Activated CD4-positive, CD25-positive, alpha-beta regulatory T cell (primary cell): Measurements from ENCODE around the gene BBX.
"Not testable (repeated sequence)": the region's sequence is repeated elsewhere in the genome, so short reads cannot be mapped to it uniquely, and the experiment has no call there.

Experiments used
- DNase-seq, 4 experiments: peaks; one replicate each; lab custom pipeline; 2025; lab: John Stamatoyannopoulos, UW

Gene BBX

DNA sequence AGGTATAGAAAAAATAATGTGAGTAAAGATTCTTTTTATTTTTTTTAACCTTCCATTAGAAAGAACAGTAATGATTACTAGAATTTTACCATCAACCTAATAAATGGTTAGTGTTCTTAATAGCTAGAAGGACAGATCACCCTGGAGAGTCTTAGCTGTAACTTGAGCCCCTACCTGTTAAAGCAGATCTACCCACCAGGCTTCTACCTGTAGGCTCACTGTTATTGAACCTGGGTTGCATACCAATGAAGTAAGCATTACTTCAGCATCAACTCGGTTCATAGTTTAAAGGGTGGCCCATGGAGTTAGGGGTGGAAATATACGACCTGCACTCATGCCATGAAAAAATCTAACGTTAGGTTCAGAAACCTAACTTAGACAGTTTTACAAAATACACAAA lies 280.4 kb downstream of the BBX start:
- DNase-seq: no peak

DNA sequence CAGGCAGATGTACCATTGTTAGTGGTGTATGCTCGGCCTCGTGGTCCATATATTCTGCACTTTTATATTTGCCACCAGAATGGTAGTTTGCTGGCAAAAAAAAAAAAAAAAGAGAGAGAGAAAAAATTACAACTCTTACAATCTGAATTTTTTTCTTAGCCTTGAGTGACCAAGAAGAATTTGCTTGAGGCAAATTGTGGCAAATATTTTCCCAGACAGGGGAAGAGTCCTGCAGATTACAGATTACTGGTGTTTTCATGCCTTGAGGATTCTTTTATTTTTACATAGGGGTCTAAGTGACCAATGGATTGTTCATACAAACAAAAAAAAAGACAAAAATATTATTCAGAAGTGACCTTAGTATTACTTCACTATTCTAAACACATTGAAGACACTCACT lies 283.3 kb downstream of the BBX start:
- no peak for DNase-seq

GRCh38 chr3:107806536-107806935 lies 283.8 kb downstream of the BBX start:
- DNase-seq: no peak

DNA sequence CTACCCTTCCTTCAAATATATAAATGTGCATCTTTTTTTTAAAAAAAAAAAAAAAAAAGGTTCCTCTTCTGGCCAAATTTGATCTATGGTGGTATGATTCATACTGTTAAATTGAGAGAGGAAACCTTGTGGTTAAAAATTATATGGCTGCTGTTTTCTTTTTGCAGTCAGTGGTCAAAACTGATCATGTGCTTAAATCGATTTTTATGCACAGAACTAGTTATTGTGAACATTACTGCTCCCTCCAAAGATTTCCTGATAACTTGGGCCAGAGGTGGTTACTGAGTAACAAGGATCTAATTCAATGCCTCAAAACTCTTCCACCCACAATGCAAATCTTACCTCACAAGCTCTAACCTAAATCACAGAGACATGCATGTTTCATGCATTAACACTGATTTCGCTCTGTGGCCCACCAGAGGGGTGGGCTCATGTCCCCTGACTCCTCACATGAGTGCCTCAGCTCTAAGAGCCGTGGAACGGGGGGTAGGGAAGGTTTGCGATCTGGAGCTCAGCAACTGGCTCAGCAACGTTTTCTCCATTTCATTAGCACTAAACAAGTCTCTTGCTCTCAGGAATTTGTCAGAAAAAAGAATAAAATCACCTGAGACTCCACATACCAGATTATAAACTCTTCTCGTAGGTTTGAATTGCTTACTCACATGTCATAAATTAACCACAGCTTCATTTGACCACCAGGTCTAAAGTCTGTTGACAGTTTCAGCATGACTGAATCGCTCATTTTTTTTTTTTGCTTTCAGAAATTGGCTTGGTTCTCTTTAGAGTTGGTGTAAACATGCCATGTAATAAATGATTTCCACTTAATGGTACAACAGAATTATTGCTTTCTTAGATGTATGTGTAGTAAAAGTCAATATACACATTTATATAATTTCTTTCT lies 287.7 kb downstream of the BBX start:
- DNase-seq: no peak

DNA sequence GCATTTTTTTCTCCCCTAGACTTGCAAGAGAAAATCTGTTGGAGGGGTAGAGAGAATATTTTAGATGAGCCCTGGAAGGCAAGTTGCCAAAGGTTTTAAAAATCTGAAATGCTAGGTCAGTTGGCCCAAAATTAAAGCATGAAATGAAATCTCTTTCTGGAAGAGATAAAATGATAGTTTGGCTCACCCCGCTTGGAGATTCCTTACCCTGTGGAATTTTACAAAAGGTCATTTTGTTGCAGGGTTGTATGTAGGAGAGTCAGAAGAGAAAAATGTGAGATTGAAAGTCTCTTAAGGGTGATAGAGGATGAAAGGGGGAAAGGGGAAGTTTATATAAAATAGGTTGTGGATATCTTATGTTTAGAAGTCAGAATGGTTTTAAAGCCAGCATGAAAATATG lies 290.3 kb downstream of the BBX start:
- DNase-seq: no peak

GRCh38 chr3:107816107-107816506 lies 293.3 kb downstream of the BBX start:
- no peak for DNase-seq

DNA sequence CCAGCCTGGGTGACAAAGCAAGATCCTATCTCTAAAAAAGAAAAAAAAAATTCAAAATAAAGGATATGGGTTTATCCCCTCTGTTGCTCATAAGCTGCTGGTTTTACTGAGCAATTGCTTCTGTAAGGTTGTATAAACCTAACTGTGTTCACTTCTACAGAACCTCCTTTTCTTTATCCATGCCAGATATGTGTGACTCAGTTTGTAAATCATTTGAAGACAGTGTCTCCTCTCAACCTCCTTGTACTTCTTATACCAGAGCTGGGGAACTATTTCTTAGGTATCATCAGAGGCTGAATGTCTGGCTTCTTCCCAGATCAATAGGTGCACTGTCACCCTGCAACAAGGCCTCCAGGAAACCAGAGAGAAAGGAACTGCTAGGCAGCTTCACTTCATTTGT lies 294.3 kb downstream of the BBX start:
- DNase-seq: no peak

- no peak for DNase-seq
These were observed 295.3 kb downstream of the BBX start for GRCh38 chr3:107818025-107818424.

DNA sequence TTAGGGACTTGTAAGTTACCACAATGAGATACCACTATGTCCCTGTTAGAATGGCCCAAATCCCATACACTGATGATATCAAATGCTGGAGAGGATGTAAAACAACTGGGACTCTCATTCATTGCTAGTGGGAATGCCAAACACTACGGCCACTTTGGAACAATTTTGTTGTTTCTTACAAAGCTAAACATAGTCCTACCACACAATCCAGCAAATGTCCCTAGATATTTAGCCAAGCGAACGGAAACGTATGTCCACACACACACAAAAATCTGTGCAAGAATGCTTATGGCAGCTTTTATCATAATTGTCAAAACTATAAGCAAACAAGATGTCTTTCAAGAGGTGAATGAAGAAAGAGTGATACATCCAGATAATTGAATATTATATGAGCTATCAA lies 296.9 kb downstream of the BBX start:
- DNase-seq: no peak

DNA sequence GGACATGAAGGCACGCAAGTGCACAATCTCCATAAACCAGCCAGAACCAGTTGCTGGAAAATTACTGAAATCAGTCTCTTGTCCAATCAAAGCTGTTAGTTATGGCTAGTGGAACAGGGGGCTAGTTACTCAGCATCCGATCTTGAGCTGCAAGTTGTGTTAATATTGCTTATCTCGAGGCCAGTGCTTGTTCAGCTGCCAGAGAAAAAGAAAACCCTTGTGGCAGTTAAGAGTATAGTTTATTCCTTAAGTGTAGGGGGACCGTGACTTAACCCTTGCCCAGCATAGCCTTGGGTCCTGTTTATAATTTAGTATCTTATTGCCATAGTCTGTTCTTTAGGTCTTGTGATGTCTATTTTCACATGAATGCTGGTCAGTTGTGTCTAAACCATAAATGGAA lies 299.5 kb downstream of the BBX start:
- DNase-seq: no peak

- no peak for DNase-seq
These were observed 302.1 kb downstream of the BBX start for GRCh38 chr3:107824822-107825371.

DNA sequence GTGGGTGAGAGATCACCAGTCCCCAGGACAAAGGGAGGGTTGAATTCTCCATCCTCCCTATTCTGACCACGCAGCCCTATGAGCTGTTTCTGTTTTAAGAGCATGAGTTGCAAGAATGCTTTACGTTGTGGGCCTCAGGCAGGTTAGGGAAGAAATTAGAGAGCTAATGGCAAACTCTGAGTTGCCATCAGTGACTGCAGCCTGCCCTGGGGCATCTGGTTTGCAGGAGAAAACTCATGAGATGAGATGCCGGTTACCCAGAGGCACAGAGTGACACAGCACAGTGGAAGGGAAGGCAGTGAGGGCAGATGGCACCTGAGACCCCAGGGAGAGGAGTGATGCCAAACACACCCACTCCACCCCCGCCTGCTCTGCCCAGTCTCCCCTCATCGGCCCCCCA lies 302.8 kb downstream of the BBX start:
- DNase-seq: no peak

DNA sequence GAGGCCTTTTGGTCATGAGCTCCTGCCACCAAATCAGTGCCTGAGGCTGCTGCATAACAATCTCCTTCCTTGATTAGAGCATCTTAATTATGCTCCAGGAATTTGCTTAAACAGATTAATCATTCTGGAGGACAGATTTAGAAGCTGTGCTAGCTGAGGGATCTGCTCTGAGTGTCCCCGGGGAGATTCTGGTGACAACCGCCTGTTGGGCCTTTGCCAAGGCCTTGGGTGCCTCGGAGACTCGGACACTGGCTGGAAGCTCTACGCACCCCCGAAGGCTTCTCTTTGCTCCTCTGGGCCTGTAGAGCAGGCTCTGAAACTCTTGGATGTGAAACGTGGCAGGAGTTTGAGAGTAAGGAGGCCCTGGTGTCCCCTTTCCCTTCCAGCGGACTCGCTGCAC lies 304.0 kb downstream of the BBX start:
- DNase-seq: no peak

DNA sequence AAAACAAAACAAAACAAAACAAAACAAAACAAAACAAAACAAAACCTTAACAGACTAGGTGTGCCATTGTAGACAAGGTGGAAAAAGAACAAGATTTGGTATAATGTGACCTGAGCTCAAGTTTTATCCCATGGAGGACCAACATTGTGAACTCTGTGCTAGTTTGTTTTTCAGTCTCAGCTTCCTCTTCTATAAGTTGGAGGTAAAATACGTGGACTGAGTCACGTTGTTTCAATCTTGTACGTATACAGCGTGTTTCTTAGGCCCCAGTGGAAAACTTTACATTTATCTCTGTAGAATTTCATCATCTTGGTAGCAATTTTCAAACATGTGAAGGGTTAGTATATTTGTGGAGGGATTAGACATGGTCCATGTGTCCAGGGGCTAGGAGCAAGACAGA lies 306.4 kb downstream of the BBX start:
- no peak for DNase-seq

DNA sequence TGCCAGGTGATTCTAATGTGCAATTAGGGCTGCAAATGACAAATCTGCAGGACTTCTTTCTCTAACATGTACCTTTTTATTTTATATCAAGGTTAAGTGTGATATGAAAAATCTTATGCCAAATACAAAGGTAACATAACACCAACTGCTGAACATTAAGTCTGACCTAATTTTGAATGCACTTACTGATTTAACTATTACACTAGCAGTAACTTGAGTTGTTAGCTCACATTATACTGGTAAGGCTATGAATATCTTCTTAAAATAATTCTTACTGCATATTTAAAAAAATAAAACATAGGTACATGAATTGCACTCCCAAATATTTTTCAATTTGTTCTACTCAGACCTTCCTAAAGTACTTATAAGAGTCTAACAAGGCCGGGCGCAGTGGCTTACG lies 308.8 kb downstream of the BBX start:
- no peak for DNase-seq

DNA sequence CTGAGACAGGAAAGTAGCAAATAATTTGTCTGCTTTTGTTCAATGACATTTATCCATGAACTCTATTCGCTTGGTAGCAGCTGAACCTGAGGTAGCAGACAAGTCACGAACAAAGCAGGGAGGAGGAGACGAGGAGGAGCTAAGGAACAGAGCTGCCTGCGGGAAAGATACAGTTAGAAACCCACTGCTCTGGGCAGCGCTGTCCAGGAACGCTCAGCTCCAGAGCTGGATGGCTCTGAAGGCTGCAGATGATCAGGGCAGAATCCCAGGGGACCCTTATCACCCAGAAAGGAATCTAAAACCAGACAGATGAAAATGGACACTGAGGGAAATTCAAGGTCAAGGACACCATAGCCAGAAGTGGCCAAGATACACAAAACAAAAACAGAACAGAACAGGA lies 310.3 kb downstream of the BBX start:
- no peak for DNase-seq

- no peak for DNase-seq
These were observed 311.1 kb downstream of the BBX start for GRCh38 chr3:107833722-107834416.

DNA sequence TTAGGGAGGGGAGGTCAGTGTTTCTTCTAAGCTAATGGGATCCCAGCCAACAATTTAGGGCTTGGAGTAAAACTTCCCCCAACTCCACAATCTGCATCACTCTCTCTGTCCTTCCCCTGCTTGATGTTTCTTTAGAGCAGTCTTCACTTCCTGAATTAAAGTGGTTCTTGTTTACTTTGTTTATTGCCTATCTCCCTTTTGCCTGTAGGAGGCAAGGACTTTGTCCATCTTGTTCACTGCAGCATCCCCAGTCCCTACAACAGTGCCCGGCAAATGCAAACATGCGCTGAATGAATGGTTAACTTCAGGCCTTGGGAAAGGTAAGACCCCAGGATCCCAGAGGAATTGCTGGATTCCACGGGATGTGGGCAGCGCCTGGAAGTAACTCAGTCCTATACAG lies 312.2 kb downstream of the BBX start:
- not testable (repeated sequence) for DNase-seq

- no peak for DNase-seq
These were observed 315.3 kb downstream of the BBX start for GRCh38 chr3:107837895-107838612.

DNA sequence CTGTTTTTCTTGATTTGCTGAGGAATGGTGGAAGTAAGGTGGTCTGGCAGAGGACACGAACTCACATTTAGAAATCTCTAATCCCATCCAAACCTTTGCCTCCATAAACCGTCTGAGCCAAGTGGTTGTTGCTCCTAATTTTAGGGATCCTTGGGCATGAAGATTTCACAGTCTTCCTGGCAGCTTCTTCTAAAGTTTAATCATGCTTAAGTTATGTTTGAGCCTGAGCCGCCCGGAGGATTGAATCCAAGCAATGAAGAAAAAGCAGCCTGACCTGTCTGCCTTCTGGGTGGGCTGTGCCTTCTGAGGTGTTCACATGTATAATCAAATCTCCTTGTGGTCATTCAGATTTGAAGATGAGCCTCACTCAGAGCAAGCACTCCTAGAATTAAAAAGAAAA lies 319.1 kb downstream of the BBX start:
- DNase-seq: no peak

- no peak for DNase-seq
These were observed 320.2 kb downstream of the BBX start for GRCh38 chr3:107842940-107843339.
